KMS-11 (cell line): Measurements from ENCODE around the gene ST3GAL5.

Experiments
- H2AFZ ChIP-seq: fragments of 200-600 bp; sonication (generic); 2 replicates; pipeline ENCODE4 v1.6.1; 2016; ENCODE audit warnings: antibody characterized with exemption, mixed run types, low read depth
- H3K27ac ChIP-seq: fragments of 200-600 bp; sonication (generic); 2 replicates; pipeline ENCODE4 v1.6.1; 2016; ENCODE audit warnings: mild to moderate bottlenecking, mixed run types
- H3K27me3 ChIP-seq: fragments of 200-600 bp; sonication (generic); 2 replicates; pipeline ENCODE4 v1.6.1; 2017; ENCODE audit warnings: mild to moderate bottlenecking, low read depth, mixed run types, moderate library complexity; ENCODE audit not compliant: insufficient read depth
- H3K36me3 ChIP-seq: fragments of 200-600 bp; sonication (generic); 2 replicates; pipeline ENCODE4 v1.6.1; 2017; ENCODE audit warnings: mild to moderate bottlenecking, mixed run types; ENCODE audit not compliant: insufficient read depth
- H3K4me1 ChIP-seq: fragments of 200-600 bp; sonication (generic); 2 replicates; pipeline ENCODE4 v1.6.1; 2016; ENCODE audit warnings: mild to moderate bottlenecking, low read depth, mixed run types; ENCODE audit not compliant: poor library complexity, severe bottlenecking
- H3K4me2 ChIP-seq: fragments of 200-600 bp; sonication (generic); 2 replicates; pipeline ENCODE4 v1.7.0; 2016; ENCODE audit warnings: mild to moderate bottlenecking, mixed run types
- H3K4me3 ChIP-seq: fragments of 200-600 bp; sonication (generic); IDR thresholded peaks from 2 replicates; pipeline ENCODE4 v1.6.1; 2017; ENCODE audit warnings: low read depth, low read length, mixed read lengths; ENCODE audit not compliant: insufficient read depth
- H3K79me2 ChIP-seq: fragments of 200-600 bp; sonication (generic); 2 replicates; pipeline ENCODE4 v1.6.1; 2016; ENCODE audit warnings: low read depth, mixed run types; ENCODE audit not compliant: insufficient read depth
- H3K9ac ChIP-seq: fragments of 200-600 bp; sonication (generic); 2 replicates; pipeline ENCODE4 v1.6.1; 2016; ENCODE audit warnings: mild to moderate bottlenecking, mixed run types
- H4K20me1 ChIP-seq: fragments of 200-600 bp; sonication (generic); 2 replicates; pipeline ENCODE4 v1.6.1; 2016; ENCODE audit warnings: mild to moderate bottlenecking, mixed run types; ENCODE audit not compliant: insufficient read depth
- TF ChIP-seq, protein P1 (sequence below): fragments of 200-600 bp; sonication (generic); conservative IDR thresholded peaks from 2 replicates; pipeline ENCODE4 v1.6.1; 2017; ENCODE audit warnings: low read depth, mild to moderate bottlenecking, antibody characterized with exemption, low read length, moderate library complexity, mixed read lengths

ST3GAL5 gene

DNA sequence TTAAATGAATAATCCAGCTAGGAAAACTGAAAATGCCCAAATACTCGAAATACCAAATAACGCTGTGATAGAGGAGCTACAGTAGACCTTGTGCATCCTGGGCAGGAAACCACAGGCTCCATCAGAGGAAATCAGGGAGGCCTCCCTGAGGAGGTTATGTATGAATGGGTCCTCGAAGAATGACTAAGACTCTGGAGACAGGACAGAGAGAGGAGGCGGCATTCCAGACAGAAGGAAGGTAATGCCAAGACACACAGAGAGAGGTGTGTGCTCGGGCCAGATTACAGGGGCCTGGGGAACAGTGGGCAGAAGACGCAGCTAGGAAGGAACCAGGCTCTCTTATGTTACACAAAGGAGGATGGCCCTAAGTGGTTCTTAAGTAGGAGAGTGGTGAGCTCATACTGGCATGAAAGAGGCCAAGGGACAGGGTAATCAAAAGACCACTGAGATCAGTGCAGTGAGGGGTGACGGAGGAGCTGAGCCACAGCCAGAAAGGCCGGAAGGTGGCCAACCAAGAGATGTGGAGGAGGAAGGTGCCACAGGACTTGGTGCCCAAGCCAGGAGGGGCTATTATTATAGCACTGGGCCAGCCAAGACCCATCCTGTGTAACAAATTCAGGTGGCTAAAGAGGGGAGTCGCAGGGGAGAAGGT lies 9.9 kb downstream of the ST3GAL5 start:
- Histone ChIP-seq H3K4me1 (peaks cover 8% of the 10 kb centered on the region), H3K27me3 (no peaks in the 10 kb centered on the region), H3K4me2 (no peak overlapping the region), H2AFZ (no peak overlapping the region), H3K4me3 (no peak overlapping the region), H3K36me3 (0 out of 2 replicates have a peak, but pooled peaks cover 4% of the 10 kb centered on the region), H4K20me1 (no peaks in the 10 kb centered on the region), H3K79me2 (peaks cover 39% of the 10 kb centered on the region), H3K9ac (no peak overlapping the region), H3K27ac (no peak overlapping the region)
- TF ChIP-seq, protein P1, sequence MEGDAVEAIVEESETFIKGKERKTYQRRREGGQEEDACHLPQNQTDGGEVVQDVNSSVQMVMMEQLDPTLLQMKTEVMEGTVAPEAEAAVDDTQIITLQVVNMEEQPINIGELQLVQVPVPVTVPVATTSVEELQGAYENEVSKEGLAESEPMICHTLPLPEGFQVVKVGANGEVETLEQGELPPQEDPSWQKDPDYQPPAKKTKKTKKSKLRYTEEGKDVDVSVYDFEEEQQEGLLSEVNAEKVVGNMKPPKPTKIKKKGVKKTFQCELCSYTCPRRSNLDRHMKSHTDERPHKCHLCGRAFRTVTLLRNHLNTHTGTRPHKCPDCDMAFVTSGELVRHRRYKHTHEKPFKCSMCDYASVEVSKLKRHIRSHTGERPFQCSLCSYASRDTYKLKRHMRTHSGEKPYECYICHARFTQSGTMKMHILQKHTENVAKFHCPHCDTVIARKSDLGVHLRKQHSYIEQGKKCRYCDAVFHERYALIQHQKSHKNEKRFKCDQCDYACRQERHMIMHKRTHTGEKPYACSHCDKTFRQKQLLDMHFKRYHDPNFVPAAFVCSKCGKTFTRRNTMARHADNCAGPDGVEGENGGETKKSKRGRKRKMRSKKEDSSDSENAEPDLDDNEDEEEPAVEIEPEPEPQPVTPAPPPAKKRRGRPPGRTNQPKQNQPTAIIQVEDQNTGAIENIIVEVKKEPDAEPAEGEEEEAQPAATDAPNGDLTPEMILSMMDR: no peak

DNA sequence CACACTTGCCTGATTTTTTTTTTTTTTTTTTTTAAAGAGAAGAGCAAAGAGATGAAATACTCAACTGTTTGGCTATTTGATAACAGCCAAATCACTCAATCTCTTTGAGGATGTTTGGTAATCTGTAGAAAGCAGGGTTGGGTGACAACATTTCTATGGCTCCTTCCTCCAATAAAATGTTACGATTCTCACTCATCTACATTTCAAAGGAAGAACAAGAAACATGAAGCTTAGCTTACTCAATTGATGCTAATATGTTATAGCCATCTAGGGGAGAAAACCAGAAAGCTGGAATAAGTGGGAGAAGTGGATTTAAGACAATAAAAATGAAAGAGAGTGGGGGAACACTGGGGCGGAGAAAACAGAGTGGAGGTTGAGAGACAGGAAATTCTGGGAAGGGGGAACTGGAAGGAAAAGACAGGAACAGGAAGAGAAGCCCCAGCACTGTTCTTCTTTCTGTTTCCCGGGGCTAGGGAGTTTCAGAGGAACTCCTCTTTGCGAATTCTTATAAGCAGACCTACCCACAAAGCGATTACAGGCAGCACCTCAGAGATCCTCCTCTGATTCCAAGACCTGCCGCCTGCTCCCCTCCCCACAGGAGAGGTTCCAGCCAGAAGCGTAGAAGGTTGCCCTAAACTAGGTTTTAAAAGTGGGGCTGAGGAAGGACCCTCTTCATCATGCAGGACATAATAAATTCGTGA lies 13.3 kb downstream of the ST3GAL5 start:
- peaks cover 56% of the 10 kb centered on the region; the same call in 1 of the 2 replicates for H3K79me2 ChIP-seq
- H4K20me1 ChIP-seq: no peaks in the 10 kb centered on the region
- H3K27ac ChIP-seq: no peak overlapping the region

DNA sequence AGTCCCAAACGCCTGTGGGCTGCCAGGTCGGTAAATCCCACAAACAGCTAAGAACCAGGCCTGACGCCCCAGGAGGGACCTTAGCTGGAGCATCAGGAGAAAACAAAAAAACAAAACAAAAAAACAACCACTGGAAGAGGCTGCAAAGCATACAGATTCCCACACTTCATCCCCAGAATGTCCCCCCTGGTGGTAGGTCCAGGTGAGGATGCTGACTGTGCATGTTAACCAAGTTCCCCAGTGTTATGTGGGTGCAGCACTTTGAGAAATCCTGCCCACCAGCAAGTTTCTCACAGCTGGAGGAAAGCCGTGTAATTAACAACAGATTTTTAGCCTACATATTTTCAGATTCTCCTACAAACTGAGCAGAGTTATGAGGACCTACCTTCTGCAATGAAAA lies 15.1 kb downstream of the ST3GAL5 start:
- Histone ChIP-seq H3K4me3 (no peak overlapping the region), H4K20me1 (no peaks in the 10 kb centered on the region), H3K27ac (no peak overlapping the region), H3K79me2 (peaks cover 45% of the 10 kb centered on the region; the same call in 1 of the 2 replicates), H3K36me3 (no peaks in the 10 kb centered on the region), H3K4me1 (peaks cover 7% of the 10 kb centered on the region), H2AFZ (no peak overlapping the region), H3K27me3 (no peaks in the 10 kb centered on the region), H3K4me2 (no peak overlapping the region), H3K9ac (no peak overlapping the region)
- TF ChIP-seq, protein P1: peak; percentile 61

More for the DNA sequence above, 13.3 kb downstream of the ST3GAL5 start:
- TF ChIP-seq, protein P1: no peak
- Histone ChIP-seq H3K4me1 (peaks cover 12% of the 10 kb centered on the region), H2AFZ (no peak overlapping the region), H3K9ac (no peak overlapping the region), H3K36me3 (no peaks in the 10 kb centered on the region), H3K4me2 (no peak overlapping the region), H3K4me3 (no peak overlapping the region), H3K27me3 (no peaks in the 10 kb centered on the region)

DNA sequence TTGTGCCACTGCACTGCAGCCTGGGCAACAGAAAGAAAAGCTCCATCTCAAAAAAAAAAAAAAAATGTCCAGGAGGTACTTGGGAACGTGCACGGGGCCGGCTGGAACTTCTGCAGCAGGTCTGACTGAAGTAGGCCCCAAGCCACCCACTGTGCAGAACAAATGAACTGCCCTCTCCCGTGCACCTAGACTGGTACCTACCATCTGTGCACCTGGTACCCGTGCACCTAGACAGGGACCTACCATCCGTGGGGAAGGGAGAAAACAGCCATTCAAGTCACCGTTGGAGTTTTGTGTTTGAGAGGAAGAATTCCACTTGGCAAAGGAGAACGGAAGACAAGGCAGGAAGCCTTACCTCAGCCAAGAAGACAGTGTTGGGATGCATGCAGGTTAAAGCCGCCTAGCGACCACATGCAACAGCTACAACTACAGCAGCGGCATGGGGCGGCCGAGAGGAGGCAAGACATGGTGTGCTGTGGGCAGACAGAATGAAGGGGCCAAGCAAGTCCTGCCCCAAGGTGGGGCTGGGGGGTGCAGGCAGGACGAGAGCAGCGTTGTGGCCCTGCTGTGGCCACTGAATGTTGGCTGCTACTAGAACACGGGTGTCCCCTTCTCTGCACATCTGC lies 16.1 kb downstream of the ST3GAL5 start:
- Histone ChIP-seq H3K36me3 (no peaks in the 10 kb centered on the region), H3K27ac (no peak overlapping the region), H3K4me1 (peaks cover 13% of the 10 kb centered on the region), H3K4me2 (no peak overlapping the region), H3K79me2 (peaks cover 38% of the 10 kb centered on the region; the same call in 1 of the 2 replicates), H4K20me1 (no peaks in the 10 kb centered on the region), H3K9ac (no peak overlapping the region), H3K27me3 (no peaks in the 10 kb centered on the region), H3K4me3 (no peak overlapping the region), H2AFZ (no peak overlapping the region)
- TF ChIP-seq, protein P1: no peak
